Measurements from ENCODE around the gene PRDM5. TPM values are rescaled to one million over a fixed set of nuclear protein-coding genes. Genes with fewer than 3 reads are reported as not detected.

The PRDM5 gene
- total and polyA plus RNA-seq, 10 of the 15 experiments (the other 5 are each of a cell fraction or from before 2014, with no cell fraction given): 0.07 TPM; not detected in 9

DNA sequence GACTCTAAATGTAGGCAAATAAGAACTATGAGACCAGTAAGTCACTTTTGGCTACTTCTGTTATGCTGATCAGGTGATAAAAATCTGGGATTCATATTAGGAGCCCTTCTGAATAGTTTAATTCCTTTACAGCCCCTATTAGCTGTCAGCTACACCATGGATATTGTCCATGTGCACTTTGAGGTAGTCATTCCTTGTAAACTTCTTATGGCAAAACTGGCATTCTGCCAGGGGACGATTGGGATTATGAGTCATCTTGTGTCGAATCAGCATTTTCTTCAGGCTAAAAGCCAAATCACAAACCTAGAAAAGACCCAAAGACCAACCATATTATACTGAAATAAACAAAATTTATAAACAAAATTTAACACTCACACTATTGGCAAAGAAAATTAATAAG, 227.6 kb downstream of the PRDM5 start (continued):
- TF ChIP-seq TCF7 (IDR thresholded peaks at IDR 0.05; ENCODE audit: borderline replicate concordance) (no peak), NFYA (IDR thresholded peaks at IDR 0.05; ENCODE audit: borderline replicate concordance, low read depth, low read length) (no peak), BHLHE40 (IDR thresholded peaks at IDR 0.05; ENCODE audit: borderline replicate concordance in 1 of 2, low read depth in 2 of 2, low read length in 1 of 2) (no peak)

DNA sequence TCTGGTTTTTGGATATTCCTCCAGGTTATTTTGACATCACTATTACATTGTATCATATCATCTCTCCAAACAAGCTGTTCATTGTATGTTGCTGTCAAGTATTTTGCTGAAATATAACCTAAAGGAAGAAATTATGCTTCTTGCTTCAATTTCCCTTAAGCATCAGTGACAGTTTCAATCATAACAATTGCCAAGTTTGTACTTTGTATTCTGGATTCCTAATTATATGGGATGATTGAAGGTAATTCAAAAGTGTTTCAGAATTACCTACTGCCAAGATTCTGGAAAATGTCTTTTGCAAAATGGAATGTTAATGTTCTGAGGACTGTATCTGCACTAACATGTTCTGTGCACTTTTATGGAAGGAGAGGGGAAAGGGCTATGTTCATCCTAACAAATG, 228.7 kb downstream of the PRDM5 start:
- TF ChIP-seq CBX5 (IDR thresholded peaks at IDR 0.05; ENCODE audit: low read depth) (no peak), IKZF1 (conservative IDR thresholded peaks at IDR 0.05) (no peak), CBX3 (IDR thresholded peaks at IDR 0.05; ENCODE audit: borderline replicate concordance, low read depth) (no peak), POLR2A (IDR thresholded peaks at IDR 0.05; ENCODE audit: low read depth, low read length) (no peak), GABPA (IDR thresholded peaks at IDR 0.05; ENCODE audit: low read depth) (no peak)
- TF ChIP-seq, protein P1, sequence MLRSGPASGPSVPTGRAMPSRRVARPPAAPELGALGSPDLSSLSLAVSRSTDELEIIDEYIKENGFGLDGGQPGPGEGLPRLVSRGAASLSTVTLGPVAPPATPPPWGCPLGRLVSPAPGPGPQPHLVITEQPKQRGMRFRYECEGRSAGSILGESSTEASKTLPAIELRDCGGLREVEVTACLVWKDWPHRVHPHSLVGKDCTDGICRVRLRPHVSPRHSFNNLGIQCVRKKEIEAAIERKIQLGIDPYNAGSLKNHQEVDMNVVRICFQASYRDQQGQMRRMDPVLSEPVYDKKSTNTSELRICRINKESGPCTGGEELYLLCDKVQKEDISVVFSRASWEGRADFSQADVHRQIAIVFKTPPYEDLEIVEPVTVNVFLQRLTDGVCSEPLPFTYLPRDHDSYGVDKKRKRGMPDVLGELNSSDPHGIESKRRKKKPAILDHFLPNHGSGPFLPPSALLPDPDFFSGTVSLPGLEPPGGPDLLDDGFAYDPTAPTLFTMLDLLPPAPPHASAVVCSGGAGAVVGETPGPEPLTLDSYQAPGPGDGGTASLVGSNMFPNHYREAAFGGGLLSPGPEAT (IDR thresholded peaks at IDR 0.05; ENCODE audit: low read depth): no peak
- TF ChIP-seq, protein P2, sequence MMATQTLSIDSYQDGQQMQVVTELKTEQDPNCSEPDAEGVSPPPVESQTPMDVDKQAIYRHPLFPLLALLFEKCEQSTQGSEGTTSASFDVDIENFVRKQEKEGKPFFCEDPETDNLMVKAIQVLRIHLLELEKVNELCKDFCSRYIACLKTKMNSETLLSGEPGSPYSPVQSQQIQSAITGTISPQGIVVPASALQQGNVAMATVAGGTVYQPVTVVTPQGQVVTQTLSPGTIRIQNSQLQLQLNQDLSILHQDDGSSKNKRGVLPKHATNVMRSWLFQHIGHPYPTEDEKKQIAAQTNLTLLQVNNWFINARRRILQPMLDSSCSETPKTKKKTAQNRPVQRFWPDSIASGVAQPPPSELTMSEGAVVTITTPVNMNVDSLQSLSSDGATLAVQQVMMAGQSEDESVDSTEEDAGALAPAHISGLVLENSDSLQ (IDR thresholded peaks at IDR 0.05): no peak
- BruUV-seq (replicated peaks): no TSS peak
- DNase-seq (ENCODE audit: low read depth, low spot score): no peak
- no peaks in the 10 kb centered on the region for H3K79me2 ChIP-seq (ENCODE audit: control insufficient read depth, insufficient read depth, low read length)
- H3K4me2 ChIP-seq (ENCODE audit: control insufficient read depth, insufficient read depth): no peak overlapping the region
- no peak overlapping the region for H3K4me3 ChIP-seq
- H2AFZ ChIP-seq (ENCODE audit: control insufficient read depth, low read depth, low read length): no peak overlapping the region
- no peak overlapping the region for H3K9ac ChIP-seq (ENCODE audit: control insufficient read depth, insufficient read depth, low read length)
- ATAC-seq: no peak
- ChIA-PET RAD21 (ENCODE audit: unreplicated experiment) (no interaction called here), POLR2A (no interaction called here), SMC1A (ENCODE audit: uncharacterized antibody, unreplicated experiment) (no interaction called here), CTCF (no interaction called here)
- H3K27me3 ChIP-seq (replicated peaks in 1 of 2; ENCODE audit: control insufficient read depth in 2 of 2, insufficient read depth in 2 of 2, low read length in 1 of 2): no peaks in the 10 kb centered on the region
- H3K36me3 ChIP-seq (ENCODE audit: control insufficient read depth in 2 of 2, insufficient read depth in 2 of 2, low read length in 1 of 2): no peaks in the 10 kb centered on the region
- no peak overlapping the region for H3K27ac ChIP-seq (ENCODE audit: control insufficient read depth, insufficient read depth)
- H3K4me1 ChIP-seq (ENCODE audit: control insufficient read depth, insufficient read depth, low read length): no peaks in the 10 kb centered on the region
- no peak for FAIRE-seq
- H3K9me3 ChIP-seq (replicated peaks; ENCODE audit: control insufficient read depth, insufficient read depth, low read length): no peaks in the 10 kb centered on the region
- H4K20me1 ChIP-seq (ENCODE audit: control insufficient read depth, insufficient read depth): no peaks in the 10 kb centered on the region
- in situ Hi-C loops (cut with MboI): no loop called here
- intact Hi-C loops (cut with micrococcal nuclease; ENCODE audit: unreplicated experiment): no loop called here
